GM19239 (cell line): ENCODE measurements around the gene UNC5C.

Source experiments
- DNase-seq: peaks from one replicate; pipeline ENCODE4 v3.0.0; 2011; ENCODE audit warnings: low spot score; ENCODE audit not compliant: insufficient read length
- FAIRE-seq: peaks from 2 replicates; lab custom pipeline; 2011; peaks lifted over from hg19 to GRCh38; lab: Jason Lieb, UNC

UNC5C gene

GRCh38 chr4:95289028-95289634 lies 259.6 kb downstream of the UNC5C start:
- DNase-seq: no peak
- no peak for FAIRE-seq

- FAIRE-seq (no peak), DNase-seq (no peak)
These were observed 260.2 kb downstream of the UNC5C start for GRCh38 chr4:95288552-95288951.

GRCh38 chr4:95285797-95286196 lies 263.0 kb downstream of the UNC5C start:
- DNase-seq: no peak
- no peak for FAIRE-seq

GRCh38 chr4:95284655-95285054 lies 264.1 kb downstream of the UNC5C start:
- FAIRE-seq (no peak), DNase-seq (no peak)

GRCh38 chr4:95283320-95283719 lies 265.5 kb downstream of the UNC5C start:
- FAIRE-seq (no peak), DNase-seq (no peak)

- no peak for FAIRE-seq
- DNase-seq: no peak
These were observed 276.0 kb downstream of the UNC5C start for GRCh38 chr4:95272797-95273196.

GRCh38 chr4:95272036-95272435 lies 276.7 kb downstream of the UNC5C start:
- FAIRE-seq: no peak
- DNase-seq: no peak

DNA sequence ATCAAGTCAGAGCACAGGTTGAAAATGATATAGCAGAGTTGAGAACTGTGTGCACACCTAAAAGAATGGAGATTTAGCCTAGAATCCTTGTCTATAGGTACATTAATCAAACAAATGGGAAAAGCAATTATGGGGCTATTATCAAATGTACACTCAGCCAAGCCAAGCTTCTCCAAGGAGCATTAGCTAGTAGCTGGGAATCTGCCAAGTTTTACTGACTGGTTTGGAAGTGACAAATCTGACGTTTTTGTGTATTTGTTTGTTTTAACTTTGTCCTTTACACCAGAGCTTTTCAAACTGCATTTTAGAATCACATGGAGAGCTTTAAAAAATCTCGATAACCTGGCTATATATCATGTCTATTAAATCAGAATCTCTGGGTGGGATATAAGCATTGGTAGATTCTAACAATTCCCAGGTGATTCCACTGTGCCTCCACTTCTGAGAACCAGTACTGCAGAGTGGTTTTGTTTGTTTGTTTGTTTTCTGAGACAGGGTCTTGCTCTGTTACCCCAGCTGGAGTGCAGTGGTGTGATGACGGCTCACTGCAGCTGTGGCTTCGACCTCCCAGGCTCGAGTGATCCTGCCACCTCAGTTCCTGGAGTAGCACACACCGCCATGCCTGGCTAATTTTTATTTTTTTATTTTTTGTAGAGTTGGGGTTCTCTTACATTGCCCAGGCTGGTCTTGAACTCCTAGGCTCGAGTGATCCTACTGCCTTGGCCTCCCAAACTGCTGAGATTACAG lies 279.8 kb downstream of the UNC5C start:
- FAIRE-seq (no peak), DNase-seq (no peak)

- no peak for FAIRE-seq
- DNase-seq: no peak
These were observed 281.7 kb downstream of the UNC5C start for GRCh38 chr4:95267081-95267480.

DNA sequence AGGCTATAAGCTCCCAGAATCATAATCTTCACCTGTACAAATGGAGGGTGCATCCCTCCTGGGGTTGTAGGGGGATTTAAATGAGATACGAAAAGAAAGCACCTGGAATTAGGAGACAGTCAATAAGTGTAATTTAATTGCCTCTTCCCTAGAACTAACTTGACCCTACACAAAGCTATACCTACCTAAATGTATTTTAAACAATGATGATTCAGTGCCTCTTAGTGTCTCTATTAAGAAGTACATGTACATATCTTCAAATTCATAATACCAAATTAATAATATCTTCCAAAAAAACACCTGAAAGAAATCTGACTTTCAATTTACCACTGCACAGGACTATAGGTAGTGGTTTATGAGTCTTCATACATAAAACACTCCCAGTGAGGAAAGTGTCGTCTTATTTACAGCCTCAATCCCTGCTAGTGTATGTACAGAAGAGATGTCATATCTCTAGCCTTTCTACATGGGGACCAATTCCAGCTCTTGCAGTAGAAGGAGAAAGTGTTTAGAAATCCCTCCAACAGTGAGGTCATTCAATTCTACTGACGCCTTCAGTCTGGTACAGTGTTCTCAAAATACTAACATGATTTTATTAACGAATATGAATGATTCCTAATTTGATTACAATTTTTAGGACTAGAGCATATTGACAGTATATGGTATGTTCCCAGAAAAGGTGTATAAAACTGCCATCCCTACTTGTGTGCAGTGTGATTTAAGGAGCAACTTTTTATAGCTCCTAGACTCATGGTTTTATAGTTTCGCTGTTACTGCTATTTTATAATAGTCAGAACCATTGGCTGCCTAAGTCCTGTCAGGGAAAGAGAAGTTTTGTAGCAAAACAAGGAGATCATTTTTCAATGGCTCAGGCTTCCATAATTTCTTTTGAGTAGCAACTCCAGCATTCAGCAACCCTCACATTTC lies 282.7 kb downstream of the UNC5C start:
- no peak for DNase-seq

DNA sequence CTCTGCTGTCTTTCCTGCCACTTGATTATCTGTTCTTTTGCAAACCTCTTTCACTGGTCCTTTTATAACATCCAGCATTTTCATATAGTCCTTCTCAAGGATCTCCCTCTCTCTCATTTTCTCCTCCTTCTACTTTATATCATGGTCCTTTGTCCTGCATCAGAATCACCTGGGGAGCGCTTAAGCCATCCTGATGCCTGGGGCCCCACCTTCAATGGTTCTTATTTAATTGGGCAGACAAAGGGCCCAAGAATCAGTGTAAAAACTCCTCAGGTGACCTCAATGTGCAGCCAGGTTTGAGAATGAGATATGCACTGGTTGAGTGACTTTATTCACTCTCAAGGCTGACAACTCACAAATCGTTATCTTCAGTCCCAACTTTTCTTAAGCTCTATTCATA lies 283.9 kb downstream of the UNC5C start:
- no peak for DNase-seq
- FAIRE-seq: no peak

More for the DNA sequence above, 282.7 kb downstream of the UNC5C start:
- FAIRE-seq: no peak

DNA sequence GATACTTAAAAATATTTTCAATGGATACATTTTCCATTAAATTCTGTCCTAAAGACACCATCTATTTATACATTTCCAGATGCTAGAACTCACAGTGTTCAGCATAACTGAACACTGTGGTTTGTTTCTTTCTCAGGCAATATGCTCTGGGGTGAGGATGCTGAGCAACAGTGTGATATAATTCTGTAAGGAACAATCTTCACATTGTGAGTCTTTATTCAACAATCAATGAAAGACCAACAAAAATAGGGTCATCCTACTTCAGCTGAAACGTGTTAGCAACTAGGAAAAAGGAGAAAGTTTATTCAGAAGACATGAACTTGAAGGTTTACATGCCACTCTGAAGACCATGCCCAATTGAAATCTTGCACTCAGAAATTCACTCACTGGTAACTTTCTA lies 284.8 kb downstream of the UNC5C start:
- DNase-seq: no peak
- FAIRE-seq: no peak

DNA sequence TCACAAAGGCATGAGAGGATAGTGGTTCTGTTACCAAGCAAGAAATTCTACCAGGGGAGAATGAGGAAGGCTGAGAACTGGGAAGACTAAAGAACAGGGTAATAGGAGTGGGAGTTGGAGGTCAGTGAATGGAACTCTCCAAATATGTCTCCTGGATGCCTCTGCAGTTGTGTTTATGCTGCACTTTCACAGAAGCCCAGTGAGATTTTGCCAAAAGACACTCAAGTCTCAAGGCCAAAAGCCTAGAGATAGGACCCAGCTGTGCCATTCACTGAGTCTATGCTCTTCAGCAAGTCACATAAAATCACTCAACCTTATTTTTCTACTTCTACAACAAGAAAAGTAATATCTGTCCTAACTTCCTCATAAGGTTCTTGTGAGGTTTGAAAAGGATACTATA lies 285.4 kb downstream of the UNC5C start:
- DNase-seq: no peak
- FAIRE-seq: no peak

GRCh38 chr4:95256108-95256835 lies 292.5 kb downstream of the UNC5C start:
- no peak for DNase-seq
- no peak for FAIRE-seq

DNA sequence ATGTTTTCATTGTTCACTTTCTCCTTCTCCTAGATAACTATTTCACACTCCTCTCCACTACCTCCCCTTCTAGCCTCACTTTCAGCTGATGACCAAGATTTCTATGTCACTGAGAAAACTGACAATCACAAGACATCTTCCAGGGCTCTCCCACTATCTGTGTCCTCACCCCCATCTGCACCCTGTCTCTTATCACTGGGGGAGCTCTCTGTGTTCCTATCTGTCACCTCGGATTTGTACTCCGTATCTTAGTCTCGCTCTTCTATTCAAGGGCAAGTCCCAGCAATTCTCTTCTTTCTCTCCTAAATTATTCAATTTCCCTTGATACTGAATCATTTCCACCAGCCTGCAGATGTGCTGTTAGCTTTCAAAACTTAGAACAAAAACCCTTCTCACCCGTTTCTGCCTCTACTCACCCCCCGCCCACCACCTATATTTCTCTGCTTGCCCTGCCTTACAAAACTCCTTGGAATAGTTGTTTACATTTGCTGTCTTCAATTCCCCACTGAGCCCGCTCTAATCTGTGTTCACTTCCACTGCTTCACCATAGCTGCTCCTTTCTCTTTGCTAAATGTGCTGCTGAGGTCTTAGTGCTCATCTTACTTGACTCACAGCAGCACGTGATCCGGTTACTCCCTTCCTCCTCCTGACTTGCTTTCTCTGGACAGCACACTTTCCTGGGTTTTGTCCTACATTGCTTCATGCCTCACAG lies 293.2 kb downstream of the UNC5C start:
- FAIRE-seq: no peak

DNA sequence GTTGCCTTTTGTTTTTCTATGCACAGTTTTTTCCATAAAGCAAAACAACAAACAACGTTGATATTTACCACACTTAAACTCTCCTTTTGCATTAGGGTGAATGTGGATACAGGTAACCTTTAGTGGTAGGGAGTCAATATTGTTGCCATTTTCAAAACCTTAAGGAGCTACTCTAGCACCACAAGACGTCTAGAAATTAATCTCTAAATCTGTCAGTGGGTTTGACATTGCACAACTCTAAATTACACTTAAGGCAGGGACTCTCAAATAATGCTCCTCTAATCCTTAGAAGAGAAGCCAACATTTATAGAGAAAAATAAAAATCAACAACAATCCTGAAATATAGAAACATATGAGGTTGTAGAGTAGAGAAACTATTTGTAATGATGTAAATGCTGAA lies 297.2 kb downstream of the UNC5C start:
- DNase-seq (no peak), FAIRE-seq (no peak)

More for the DNA sequence above, 293.2 kb downstream of the UNC5C start:
- no peak for DNase-seq

DNA sequence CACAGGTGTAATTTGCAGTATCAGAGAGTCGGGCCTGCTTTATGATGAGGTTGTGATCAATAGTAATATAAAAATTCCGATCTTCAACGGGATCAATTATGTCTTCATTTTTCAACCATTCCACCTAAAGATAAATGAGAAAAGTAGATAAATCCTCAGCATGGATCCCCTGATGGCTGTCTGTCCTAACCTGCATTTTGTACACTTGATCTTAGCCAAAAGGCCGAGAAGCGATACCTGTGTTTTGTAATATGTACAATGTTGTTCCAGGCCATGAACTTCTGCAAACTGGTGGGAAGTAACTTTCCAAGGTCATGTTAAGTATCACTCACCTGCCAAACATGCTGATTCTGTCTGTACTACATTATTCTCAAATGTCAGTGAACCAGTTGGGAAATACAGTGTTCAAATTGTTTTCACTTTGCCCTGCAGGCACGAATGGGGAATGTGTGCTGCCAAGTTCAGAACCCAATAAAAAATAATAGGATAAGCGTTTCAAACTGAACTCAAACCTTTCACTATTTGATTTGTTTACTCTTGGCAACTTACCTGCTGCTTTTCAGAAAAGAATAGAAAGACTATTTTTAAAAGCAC lies 298.1 kb downstream of the UNC5C start:
- DNase-seq (no peak), FAIRE-seq (no peak)

GRCh38 chr4:95249426-95250021 lies 299.2 kb downstream of the UNC5C start:
- FAIRE-seq (no peak), DNase-seq (no peak)
